Measurements from ENCODE around the gene MS4A13.

- TF ChIP-seq CTCF (IDR thresholded peaks at IDR 0.05) (no peak), POLR2A (IDR thresholded peaks at IDR 0.05) (no peak)
These were observed 46.1 kb downstream of the MS4A13 start for GRCh38 chr11:60561254-60561653.

Measured in Peyer's patch (tissue), 4 donors.